Endothelial cell of umbilical vein (primary cell): ENCODE data around the gene SMC1A. TPM values are rescaled to one million over a fixed set of nuclear protein-coding genes. Genes with fewer than 3 reads are reported as not detected.

ENCODE experiments used
- Bru-seq: library from RNA; stranded (reverse); fragments of 400-500 nt; gene quantifications from one replicate; lab custom pipeline; 2021; lab: Mats Ljungman, UMichigan
- BruChase-seq, 2 experiments: library from RNA; stranded (reverse); fragments of 400-500 nt; gene quantifications; one replicate each; lab custom pipeline; 2021; lab: Mats Ljungman, UMichigan
- BruUV-seq: library from RNA; stranded (reverse); fragments of 400-500 nt; replicated peaks from 2 replicates; lab custom pipeline; 2021; lab: Mats Ljungman, UMichigan
- CTCF ChIA-PET: fragments of 300-600, 350-600 bp; sonication (Branson Sonifier 250); formaldehyde crosslinking; loops from one replicate; lab custom pipeline; 2021; ENCODE audit warnings: antibody characterized with exemption, inconsistent platforms; lab: Charles Lee
- POLR2A ChIA-PET: fragments of 300-600, 350-600 bp; sonication (Branson Sonifier 250); formaldehyde crosslinking; loops from one replicate; lab custom pipeline; 2021; ENCODE audit warnings: antibody characterized with exemption, inconsistent platforms; lab: Charles Lee
- DNase-seq: peaks from one replicate; pipeline ENCODE4 v3.0.0-alpha.2; 2011; ENCODE audit warnings: low read depth, low spot score
- FAIRE-seq: peaks from 2 replicates; lab custom pipeline; 2011; peaks lifted over from hg19 to GRCh38; lab: Jason Lieb, UNC
- H2AFZ ChIP-seq: 2 replicates; pipeline ENCODE4 v1.6.0; 2012; ENCODE audit warnings: low read depth, low read length, control low read depth, inconsistent platforms
- H3K27ac ChIP-seq: 2 replicates; pipeline ENCODE4 v1.5.1; 2011; ENCODE audit warnings: low read depth, mild to moderate bottlenecking, control low read depth, low read length, moderate library complexity; ENCODE audit not compliant: insufficient read depth
- H3K27me3 ChIP-seq, 2 experiments: 2 replicates each; pipeline versions ENCODE4 v1.6.0 to v1.6.1; 2011; ENCODE audit warnings: low read length in 2 of 2, mixed read lengths in 1 of 2; ENCODE audit not compliant: control insufficient read depth in 2 of 2, insufficient read depth in 2 of 2
- H3K36me3 ChIP-seq, 2 experiments: 2 replicates in 1 of 2; 3 replicates in 1 of 2; pipeline ENCODE4 v1.5.1; 2011; ENCODE audit warnings: low read length in 2 of 2, mild to moderate bottlenecking in 1 of 2, moderate library complexity in 1 of 2; ENCODE audit not compliant: control insufficient read depth in 2 of 2, insufficient read depth in 2 of 2; ENCODE audit errors: extremely low read depth in 1 of 2
- H3K4me1 ChIP-seq: 3 replicates; pipeline ENCODE4 v1.5.1; 2011; ENCODE audit warnings: mild to moderate bottlenecking, low read length; ENCODE audit not compliant: control insufficient read depth, insufficient read depth; ENCODE audit errors: extremely low read depth
- H3K4me2 ChIP-seq: 2 replicates; pipeline ENCODE4 v1.6.1; 2011; ENCODE audit warnings: low read length, control low read depth, mixed read lengths; ENCODE audit not compliant: insufficient read depth
- H3K4me3 ChIP-seq, 3 experiments: fragments of 200-600 bp in 1 of 3; sonication (generic), shearing (Covaris generic) in 1 of 3; replicated peaks in 1 of 3; 2 replicates each; pipeline ENCODE4 v1.5.1; 2011 to 2016; ENCODE audit warnings: control low read depth in 3 of 3, low read length in 3 of 3, mild to moderate bottlenecking in 2 of 3, inconsistent platforms in 1 of 3, low read depth in 1 of 3, moderate library complexity in 1 of 3; ENCODE audit not compliant: insufficient read depth in 1 of 3
- H3K79me2 ChIP-seq: 2 replicates; pipeline ENCODE4 v1.6.0; 2012; ENCODE audit warnings: low read length, inconsistent platforms; ENCODE audit not compliant: control insufficient read depth, insufficient read depth
- H3K9ac ChIP-seq: replicated peaks from 2 replicates; pipeline ENCODE3; 2011; ENCODE audit warnings: low read length, control low read depth; ENCODE audit not compliant: insufficient read depth; ENCODE audit errors: extremely low read depth
- H3K9me1 ChIP-seq: replicated peaks from 3 replicates; pipeline ENCODE4 v1.6.0; 2011; ENCODE audit warnings: mild to moderate bottlenecking, low read length; ENCODE audit not compliant: control insufficient read depth, insufficient read depth; ENCODE audit errors: extremely low read depth
- H3K9me3 ChIP-seq: replicated peaks from 2 replicates; pipeline ENCODE4 v1.5.1; 2012; ENCODE audit warnings: low read length, inconsistent platforms; ENCODE audit not compliant: control insufficient read depth, insufficient read depth
- H4K20me1 ChIP-seq: replicated peaks from 2 replicates; pipeline ENCODE3; 2011; ENCODE audit warnings: mild to moderate bottlenecking, low read length; ENCODE audit not compliant: control insufficient read depth, insufficient read depth; ENCODE audit errors: extremely low read depth
- EZH2 ChIP-seq: IDR thresholded peaks from 2 replicates; pipeline ENCODE4 v1.6.1; 2012; ENCODE audit warnings: borderline replicate concordance, low read depth, mild to moderate bottlenecking, moderate library complexity, low read length, inconsistent platforms; ENCODE audit not compliant: severe bottlenecking
- FOS ChIP-seq: IDR thresholded peaks from 2 replicates; pipeline ENCODE4 v1.6.1; 2011; ENCODE audit warnings: mild to moderate bottlenecking, low read length, moderate library complexity, borderline replicate concordance; ENCODE audit not compliant: insufficient read depth
- GATA2 ChIP-seq: IDR thresholded peaks from 2 replicates; pipeline ENCODE4 v1.7.0; 2011; ENCODE audit warnings: low read depth, mild to moderate bottlenecking, moderate library complexity, mixed read lengths, low read length; ENCODE audit not compliant: insufficient read length, insufficient read depth
- JUN ChIP-seq: IDR thresholded peaks from 2 replicates; pipeline ENCODE4 v1.6.1; 2011; ENCODE audit warnings: borderline replicate concordance, low read depth; ENCODE audit not compliant: insufficient read length, insufficient read depth
- MYC ChIP-seq: IDR thresholded peaks from one replicate; pipeline ENCODE4 v1.6.1; 2011; ENCODE audit warnings: mild to moderate bottlenecking, low read depth, low read length
- POLR2A ChIP-seq: IDR thresholded peaks from 2 replicates; pipeline ENCODE4 v1.6.1; 2012; ENCODE audit warnings: low read depth, mild to moderate bottlenecking, control low read depth, low read length
- POLR2AphosphoS5 ChIP-seq: IDR thresholded peaks from 2 replicates; pipeline ENCODE4 v1.6.1; 2012; ENCODE audit warnings: low read depth, mild to moderate bottlenecking, control low read depth, low read length, moderate library complexity; ENCODE audit not compliant: insufficient read depth
- dilution Hi-C: fragments of 300-500 bp; cut with MboI; formaldehyde crosslinking; loops from one replicate; pipeline ENCODE4 v1.15.0; 2019; ENCODE audit warnings: low sequenced_read_pairs; ENCODE audit not compliant: extremely low pct_ligation_motif_present
- intact Hi-C: fragments of 100-400 bp; cut with micrococcal nuclease; formaldehyde crosslinking; loops from one replicate; pipeline ENCODE4 v1.10.0; 2022
- long read RNA-seq: library from polyadenylated mRNA; stranded (forward); transcript quantifications from one replicate; pipeline ENCODE4 v2.0.0, GENCODE V29; 2021
- polyA minus RNA-seq, 3 experiments: library from RNA; depleted of rRNA, polyadenylated mRNA; stranded (reverse); fragments of >200 nt; gene quantifications; 1 replicate in 1 of 3; 2 replicates in 2 of 3; pipeline ENCODE4 v1.2.3, GENCODE V29; 2011
- polyA plus RNA-seq, 4 experiments: library from polyadenylated mRNA; depleted of rRNA in 3 of 4; stranded (reverse) in 3 of 4; unstranded in 1 of 4; fragments of >200 nt; gene quantifications; 2 replicates each; pipeline versions ENCODE4 v1.2.1 to v1.2.3, GENCODE V29; 2011 to 2012; ENCODE audit warnings: missing spikeins in 1 of 4
- total RNA-seq: library from RNA; stranded (reverse); gene quantifications from 2 replicates; pipeline ENCODE4 v1.2.3, GENCODE V29; 2021
- TF ChIP-seq, protein P1 (sequence below): IDR thresholded peaks from 2 replicates; pipeline ENCODE4 v1.6.1; 2011; ENCODE audit not compliant: insufficient read depth, insufficient read length
- TF ChIP-seq, protein P2 (sequence below), 2 donors: IDR thresholded peaks; 1 replicate in 1 of 2; 2 replicates in 1 of 2; pipeline ENCODE4 v1.5.1; 2011; ENCODE audit warnings: low read length in 2 of 2, mild to moderate bottlenecking in 2 of 2, moderate library complexity in 2 of 2, control low read depth in 1 of 2, inconsistent platforms in 1 of 2, low read depth in 1 of 2; ENCODE audit not compliant: insufficient read depth in 1 of 2; ENCODE audit errors: extremely low read depth in 1 of 2

Gene SMC1A
- total RNA-seq (72.5 and 75.9 TPM in 2 replicates), polyA plus RNA-seq (11.1 and 15.4 TPM in 2 replicates), polyA minus RNA-seq (52.3 and 57.2 TPM in 2 replicates), Bru-seq, nascent RNA (percentile 81 among the genes with signal in this experiment), BruChase-seq, experiment 1, labeled RNA remaining after a 6-hour chase (percentile 92 among the genes with signal in this experiment), BruChase-seq, experiment 2, labeled RNA remaining after a 2-hour chase (percentile 87 among the genes with signal in this experiment)
- 22.2 and 26.3 TPM in 2 replicates for polyA plus RNA-seq (2011; cell fraction: cytosol; rRNA removed)
- polyA plus RNA-seq (2011; cell fraction: nucleus; rRNA removed), result 46.1 and 60.0 TPM in 2 replicates
- 35.0 and 46.1 TPM in 2 replicates for polyA plus RNA-seq (2012)
- polyA minus RNA-seq (2011; cell fraction: cytosol; rRNA and poly(A)+ RNA removed), result 109 TPM
- polyA minus RNA-seq (2011; cell fraction: nucleus; rRNA and poly(A)+ RNA removed), result 27.8 and 47.7 TPM in 2 replicates
- long read RNA-seq, full-length matches to known transcripts, result 39 of 63 reads
- long read RNA-seq, partial matches to known transcripts, result 7 of 63 reads
- long read RNA-seq, other reads (novel, unspliced or antisense), result 17 of 63 reads

DNA sequence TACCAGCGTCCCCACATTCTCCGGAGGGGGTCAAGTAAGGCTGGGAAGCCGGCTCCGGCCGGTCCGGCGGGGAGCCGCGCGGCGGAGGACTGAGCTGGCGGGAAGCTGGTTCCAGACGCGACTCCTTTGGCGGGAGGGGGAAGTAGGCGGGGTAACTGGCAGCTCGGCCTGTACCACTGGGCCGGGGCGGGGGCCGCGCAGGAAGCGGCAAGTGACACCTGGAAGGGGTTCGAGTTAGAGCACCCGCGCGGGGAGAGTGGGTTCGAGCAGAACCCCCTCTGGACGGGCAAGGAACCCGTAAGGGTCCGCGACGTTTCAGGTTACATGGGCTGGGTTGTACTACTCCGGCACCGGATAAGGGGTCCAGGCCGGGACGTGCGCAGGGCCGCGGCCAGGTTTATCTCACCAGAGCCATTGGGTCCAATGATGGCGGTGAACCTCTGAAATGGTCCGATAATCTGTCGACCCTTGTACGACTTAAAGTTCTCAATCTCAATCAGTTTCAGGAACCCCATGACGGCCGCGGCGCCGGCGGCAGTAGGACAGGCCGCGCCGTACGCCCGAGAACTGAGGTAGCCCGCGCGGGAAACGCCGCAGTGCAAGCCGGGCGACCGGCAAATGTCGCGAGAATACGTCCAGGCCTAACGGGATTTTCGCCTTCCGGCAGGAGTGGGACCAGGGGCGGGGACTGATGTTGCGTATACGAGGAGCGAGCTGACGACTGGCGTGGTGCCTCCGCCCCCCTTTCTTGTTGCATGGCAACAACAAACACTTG, at the start of gene SMC1A:
Gene SMC1A, minus strand, starts transcription at position 569 of the 775 bp plus-strand sequence. Its CDS starts 54 bp downstream, at position 515.
- DNase-seq, result peak; percentile 96
- BruUV-seq, result TSS peak; percentile 60
- Histone ChIP-seq H3K4me3 (peak within 1 kb of the TSS; percentile 66 to 81 (median 80)), H3K4me1 (peaks cover 12% of the 10 kb centered on the region), H3K9ac (peak within 1 kb of the TSS; percentile 97), H3K27ac (peak within 1 kb of the TSS; percentile 88), H3K9me1 (no peaks in the 10 kb centered on the region), H3K27me3 (no peaks in the 10 kb centered on the region), H3K36me3 (no peaks in the 10 kb centered on the region), H3K9me3 (no peaks in the 10 kb centered on the region), H2AFZ (peak within 1 kb of the TSS; percentile 78), H3K4me2 (peak within 1 kb of the TSS; percentile 85), H4K20me1 (no peaks in the 10 kb centered on the region), H3K79me2 (peaks cover 44% of the 10 kb centered on the region)
- peak; percentile 97 for FAIRE-seq
- dilution Hi-C loops (no loop called here), intact Hi-C loops (loop anchor here (1.0 to 10.0 kb wide), 4 partner anchors 12 to 327 kb away; partner anchors contain the start of genes HSD17B10 and KANTR)
- ChIA-PET POLR2A (interaction anchor here (0.6 to 0.7 kb wide), 2 partner anchors 12 to 504 kb away, joined by 3 read pairs; partner anchors contain the start of gene HSD17B10), CTCF (interaction anchor here (0.7 to 3.9 kb wide), 7 partner anchors 14 to 140 kb away, joined by 3 to 16 read pairs (median 6); no protein-coding TSS in a partner anchor)
- TF ChIP-seq EZH2, result no peak
- TF ChIP-seq, protein P1, sequence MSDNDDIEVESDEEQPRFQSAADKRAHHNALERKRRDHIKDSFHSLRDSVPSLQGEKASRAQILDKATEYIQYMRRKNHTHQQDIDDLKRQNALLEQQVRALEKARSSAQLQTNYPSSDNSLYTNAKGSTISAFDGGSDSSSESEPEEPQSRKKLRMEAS, result peak; percentile 4
- no peak for TF ChIP-seq MYC
- TF ChIP-seq POLR2AphosphoS5, result peak; percentile 52
- TF ChIP-seq POLR2A, result peak; percentile 83
- no peak for TF ChIP-seq JUN
- no peak for TF ChIP-seq GATA2
- TF ChIP-seq, protein P2, sequence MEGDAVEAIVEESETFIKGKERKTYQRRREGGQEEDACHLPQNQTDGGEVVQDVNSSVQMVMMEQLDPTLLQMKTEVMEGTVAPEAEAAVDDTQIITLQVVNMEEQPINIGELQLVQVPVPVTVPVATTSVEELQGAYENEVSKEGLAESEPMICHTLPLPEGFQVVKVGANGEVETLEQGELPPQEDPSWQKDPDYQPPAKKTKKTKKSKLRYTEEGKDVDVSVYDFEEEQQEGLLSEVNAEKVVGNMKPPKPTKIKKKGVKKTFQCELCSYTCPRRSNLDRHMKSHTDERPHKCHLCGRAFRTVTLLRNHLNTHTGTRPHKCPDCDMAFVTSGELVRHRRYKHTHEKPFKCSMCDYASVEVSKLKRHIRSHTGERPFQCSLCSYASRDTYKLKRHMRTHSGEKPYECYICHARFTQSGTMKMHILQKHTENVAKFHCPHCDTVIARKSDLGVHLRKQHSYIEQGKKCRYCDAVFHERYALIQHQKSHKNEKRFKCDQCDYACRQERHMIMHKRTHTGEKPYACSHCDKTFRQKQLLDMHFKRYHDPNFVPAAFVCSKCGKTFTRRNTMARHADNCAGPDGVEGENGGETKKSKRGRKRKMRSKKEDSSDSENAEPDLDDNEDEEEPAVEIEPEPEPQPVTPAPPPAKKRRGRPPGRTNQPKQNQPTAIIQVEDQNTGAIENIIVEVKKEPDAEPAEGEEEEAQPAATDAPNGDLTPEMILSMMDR (IDR thresholded peaks at IDR 0.05; ENCODE audit: extremely low read depth in 1 of 2, insufficient read depth in 1 of 2, low read depth in 1 of 2, low read length in 2 of 2), result no peak
- TF ChIP-seq FOS, result no peak
